ENCODE results near the gene KRTAP10-2. TPM values are rescaled to one million over a fixed set of nuclear protein-coding genes. Genes with fewer than 3 reads are reported as not detected.
A peak's percentile ranks its signal among the peaks of the same experiment; 100 is the strongest.

The KRTAP10-2 gene
- total RNA-seq, 1 experiment from 2014 or later = not detected

DNA sequence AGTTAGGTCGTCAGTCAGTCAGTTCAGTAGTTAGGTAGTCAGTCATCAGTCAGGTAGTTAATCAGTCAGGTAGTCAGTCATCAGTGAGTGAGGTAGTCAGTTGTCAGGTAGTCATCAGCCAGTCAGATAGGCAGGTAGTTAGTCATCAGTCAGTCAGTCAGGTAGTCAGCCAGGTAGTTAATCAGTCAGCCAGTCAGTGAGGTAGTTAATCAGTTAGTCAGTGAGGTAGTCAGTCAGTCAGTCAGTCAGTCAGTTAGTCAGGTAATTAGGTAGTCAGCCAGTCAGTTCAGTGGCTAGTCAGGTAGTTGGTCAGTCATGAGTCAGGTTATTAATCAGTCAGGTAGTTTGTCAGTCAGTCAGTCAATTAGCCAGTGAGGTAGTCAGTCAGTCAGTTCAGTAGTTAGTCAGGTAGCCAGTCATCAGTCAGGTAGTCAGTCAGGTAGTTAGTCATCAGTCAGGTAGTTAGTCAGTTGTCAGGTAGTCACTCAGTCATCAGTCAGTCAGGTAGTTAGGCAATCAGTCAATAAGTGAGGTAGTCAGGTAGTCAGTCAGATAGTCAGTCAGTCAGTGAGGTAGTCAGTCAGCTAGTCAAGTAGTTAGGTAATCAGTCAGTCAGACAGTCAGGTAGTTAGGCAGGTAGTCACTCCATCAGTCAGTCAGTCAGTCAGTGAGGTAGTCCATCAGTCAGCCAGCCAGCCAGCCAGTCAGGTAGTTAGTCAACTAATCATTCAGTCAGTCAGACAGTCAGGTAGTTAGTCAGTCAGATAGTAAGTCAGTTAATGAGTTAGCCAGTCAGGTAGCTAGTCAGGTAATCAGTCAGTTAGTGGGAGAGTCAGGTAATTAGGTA is 27.5 kb downstream of the KRTAP10-2 start:
- in situ Hi-C loops (cut with HindIII; ENCODE audit: low pct_unique_long_range_greater_than_20kb, low sequenced_read_pairs) = no loop called here
- no peak for DNase-seq (ENCODE audit: low read depth, low spot score)

DNA sequence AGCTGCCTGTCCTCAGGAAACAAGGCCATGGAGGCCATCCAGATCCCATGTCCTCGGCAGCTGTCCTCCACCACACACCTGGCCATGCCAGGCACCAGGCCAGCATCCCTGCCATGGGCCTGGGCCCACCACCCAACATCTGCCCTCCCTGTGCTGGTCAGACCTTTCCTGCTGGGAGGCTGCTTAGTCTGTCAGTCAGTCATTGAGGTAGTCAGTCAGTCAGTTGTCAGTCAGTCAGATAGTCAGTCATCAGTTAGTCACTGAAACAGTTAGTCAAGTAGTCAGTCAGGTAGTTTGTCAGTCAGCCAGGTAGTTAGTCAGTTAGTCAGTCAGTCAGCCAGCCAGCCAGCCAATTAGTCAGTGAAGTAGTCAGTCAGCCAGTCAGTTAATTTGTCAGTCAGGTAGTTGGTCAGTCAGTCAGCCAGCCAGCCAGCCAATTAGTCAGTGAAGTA is 28.5 kb downstream of the KRTAP10-2 start:
- DNase-seq (ENCODE audit: low read depth, low spot score) = no peak
- in situ Hi-C loops (cut with HindIII; ENCODE audit: low pct_unique_long_range_greater_than_20kb, low sequenced_read_pairs) = no loop called here

DNA sequence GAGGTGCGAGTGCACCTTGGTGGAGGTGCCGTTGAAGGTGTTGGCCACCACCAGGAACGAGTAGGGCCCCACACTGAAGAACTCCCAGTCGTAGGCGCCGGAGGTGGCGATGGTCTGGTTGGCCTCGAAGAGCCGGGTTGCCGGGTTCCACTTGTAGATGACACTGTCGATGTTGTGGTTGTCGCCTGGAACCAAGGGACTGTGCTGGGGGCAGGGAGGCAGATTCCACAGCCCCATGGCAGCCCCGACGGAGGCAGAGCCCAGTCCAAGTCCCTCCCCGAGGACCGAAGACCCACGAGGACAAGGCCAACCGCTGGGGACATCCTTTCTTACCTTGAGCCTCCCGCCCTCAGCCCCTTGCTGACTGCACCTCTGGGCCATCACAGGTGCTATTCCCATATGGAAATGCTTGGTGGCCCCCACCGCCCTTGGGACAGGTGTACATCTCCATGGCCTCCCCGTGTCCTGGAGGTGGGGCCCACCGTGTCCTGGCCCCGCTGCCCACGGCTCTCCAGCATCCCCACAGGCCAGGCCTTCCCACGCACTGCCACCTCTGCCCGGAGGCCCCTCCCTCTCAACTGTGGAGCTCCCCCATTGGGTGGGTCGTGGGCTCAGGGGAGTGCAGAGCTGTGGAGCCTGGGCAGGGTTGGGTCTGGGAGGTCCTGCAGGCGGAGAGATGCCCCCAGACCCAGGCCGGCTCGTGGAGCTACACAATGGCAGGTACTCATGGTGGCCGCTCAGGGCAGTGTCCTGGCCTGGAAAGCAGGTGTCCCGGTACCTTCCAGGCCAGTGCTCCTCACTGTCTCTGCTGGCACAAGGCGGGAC is 29.2 kb downstream of the KRTAP10-2 start:
- in situ Hi-C loops (cut with HindIII; ENCODE audit: low pct_unique_long_range_greater_than_20kb, low sequenced_read_pairs) = no loop called here
- no peak for DNase-seq (ENCODE audit: low read depth, low spot score)

DNA sequence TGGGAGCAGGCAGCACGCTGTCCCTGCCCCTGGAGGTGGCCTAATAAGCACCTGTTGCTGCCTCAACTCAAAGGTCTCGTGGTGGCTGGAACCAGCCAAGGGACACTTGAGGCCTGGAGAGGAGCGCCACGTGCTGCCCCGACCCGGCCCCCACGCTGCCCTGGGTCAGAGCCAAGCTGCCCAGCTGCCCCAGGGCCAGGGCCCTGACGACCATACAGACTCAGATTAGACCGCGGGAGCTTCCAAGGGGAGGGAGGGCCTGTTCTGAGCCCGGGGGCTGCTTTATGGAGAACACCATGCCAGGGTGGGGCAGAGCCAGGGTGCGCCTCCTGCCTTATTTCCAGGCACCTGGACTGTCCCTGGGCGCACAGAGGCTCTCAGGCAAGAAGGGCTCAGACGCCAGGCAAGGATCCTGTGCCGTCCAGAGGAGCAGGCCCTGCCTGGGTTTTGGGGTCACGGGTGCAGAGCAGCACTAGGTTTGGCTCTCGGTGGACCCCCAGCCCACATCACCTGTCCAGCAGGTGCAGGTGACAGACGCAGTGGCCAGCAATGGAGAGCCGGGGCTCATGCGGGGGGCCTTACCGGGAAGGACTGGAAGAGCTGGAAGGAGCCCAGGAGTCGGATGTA is 29.9 kb downstream of the KRTAP10-2 start:
- no peak for DNase-seq (ENCODE audit: low read depth, low spot score)
- in situ Hi-C loops (cut with HindIII; ENCODE audit: low pct_unique_long_range_greater_than_20kb, low sequenced_read_pairs) = no loop called here

DNA sequence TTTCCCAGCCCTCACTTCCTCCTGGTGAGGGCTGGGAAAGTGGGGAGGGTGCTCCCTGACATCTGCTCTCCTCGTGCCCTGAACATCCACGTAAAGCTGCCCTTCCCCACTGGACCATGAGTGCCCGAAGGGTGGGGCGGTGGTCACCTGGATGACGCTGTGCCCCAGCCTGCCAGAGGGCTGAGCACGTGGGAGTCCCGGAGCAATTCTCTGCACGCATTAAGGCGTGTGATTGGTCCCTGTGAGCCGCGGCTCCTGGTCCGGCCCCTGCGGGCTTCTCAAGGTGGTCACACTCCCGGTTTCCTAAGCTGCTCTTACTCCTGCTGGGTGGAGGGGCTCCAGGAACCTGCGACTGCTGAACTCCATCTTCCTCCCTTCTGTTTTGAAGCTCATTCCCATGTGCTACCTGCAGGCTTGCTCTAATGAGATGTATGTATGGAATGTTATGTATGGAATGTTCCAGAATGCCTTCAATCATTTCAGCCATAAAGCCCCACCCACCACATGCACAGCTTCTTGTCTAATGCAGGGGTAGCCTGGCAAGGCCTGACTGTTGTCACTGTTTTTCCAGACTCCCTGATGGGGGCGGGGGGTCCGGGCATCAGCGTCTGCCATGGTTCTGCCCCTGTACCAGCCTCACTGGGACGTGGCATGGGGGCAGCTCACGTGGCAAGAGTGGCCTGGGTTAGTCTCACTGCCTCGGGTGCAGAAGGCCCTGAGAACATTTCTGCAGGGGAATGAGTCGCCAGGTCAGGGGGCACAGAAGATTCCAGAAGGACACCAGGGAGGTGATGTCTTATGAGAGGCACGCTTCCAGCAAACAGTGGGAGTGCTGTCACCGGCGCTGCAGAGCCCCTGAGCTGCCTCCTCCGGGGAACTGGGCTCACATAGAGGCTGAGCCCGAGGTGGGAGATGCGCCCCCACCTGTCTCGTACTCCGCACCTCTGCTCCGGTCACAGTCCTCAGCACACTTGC is 30.7 kb downstream of the KRTAP10-2 start:
- in situ Hi-C loops (cut with HindIII; ENCODE audit: low pct_unique_long_range_greater_than_20kb, low sequenced_read_pairs) = no loop called here
- DNase-seq (ENCODE audit: low read depth, low spot score) = no peak

DNA sequence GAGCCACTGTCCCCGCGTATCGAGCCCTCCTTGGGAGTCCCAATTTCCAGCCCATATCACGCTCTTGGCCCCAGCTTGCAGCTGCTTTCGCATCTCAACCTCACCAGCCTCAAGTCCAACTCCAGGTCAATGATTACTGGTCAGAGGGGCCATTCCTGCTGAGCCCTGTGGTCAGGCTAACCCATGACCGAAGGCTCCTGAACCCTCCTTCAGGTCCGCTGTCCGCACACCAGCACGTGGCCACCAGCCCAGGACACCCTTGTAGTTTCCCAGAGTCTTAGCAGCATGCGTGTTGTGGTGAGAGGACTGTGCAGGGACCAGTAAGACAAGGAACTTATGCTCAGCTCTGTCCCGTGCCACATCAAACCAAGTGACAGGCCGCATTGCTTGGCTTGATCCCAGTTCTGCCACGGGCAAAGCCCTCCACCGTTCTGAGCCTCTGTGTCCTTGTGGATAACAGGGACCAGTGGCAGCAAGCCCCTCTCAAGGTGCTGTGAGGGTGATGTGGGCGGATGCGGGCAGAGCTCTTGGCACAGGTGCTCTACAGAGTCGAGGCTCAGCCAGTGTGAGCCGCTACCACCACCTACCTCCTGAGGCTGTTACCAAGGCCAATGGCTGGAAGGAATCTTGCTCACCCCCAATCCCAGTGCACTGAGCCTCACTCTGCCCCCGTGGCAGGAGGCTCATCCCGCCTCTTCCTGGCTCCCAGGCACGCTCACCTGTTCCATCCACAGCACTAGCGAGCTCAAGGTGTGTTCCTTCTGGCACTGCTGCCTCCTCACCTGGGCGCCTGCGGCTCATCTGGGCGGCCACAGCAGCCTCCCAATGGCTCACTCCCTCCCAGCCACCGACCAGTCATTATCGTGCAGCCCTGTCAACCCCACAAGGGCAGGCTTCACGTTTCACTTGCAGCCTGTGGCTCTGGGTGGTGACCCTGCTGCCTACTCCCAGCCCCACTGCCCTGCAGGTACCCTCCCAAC is 31.7 kb downstream of the KRTAP10-2 start:
- in situ Hi-C loops (cut with HindIII; ENCODE audit: low pct_unique_long_range_greater_than_20kb, low sequenced_read_pairs) = no loop called here
- DNase-seq (ENCODE audit: low read depth, low spot score) = no peak

DNA sequence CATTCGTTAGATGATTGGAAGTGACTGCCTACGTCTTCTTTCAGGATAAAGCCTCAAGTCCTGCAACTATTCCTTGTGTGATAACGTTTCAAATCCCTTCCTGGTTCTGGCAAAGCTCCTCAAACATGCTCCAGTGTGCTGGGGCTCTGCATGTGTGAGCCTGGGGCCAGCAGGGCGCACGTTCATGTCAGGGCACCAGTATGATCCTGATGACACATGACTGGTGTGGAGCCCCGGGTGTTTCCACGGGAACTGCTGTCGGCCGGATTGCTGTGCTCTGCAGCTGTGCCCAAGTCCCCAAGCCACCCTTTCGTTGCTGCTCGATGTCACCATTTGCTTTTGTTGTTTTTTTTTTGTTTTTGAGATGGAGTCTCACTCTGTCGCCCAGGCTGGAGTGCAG is 32.6 kb downstream of the KRTAP10-2 start:
- in situ Hi-C loops (cut with HindIII; ENCODE audit: low pct_unique_long_range_greater_than_20kb, low sequenced_read_pairs) = no loop called here
- DNase-seq (ENCODE audit: low read depth, low spot score) = no peak

DNA sequence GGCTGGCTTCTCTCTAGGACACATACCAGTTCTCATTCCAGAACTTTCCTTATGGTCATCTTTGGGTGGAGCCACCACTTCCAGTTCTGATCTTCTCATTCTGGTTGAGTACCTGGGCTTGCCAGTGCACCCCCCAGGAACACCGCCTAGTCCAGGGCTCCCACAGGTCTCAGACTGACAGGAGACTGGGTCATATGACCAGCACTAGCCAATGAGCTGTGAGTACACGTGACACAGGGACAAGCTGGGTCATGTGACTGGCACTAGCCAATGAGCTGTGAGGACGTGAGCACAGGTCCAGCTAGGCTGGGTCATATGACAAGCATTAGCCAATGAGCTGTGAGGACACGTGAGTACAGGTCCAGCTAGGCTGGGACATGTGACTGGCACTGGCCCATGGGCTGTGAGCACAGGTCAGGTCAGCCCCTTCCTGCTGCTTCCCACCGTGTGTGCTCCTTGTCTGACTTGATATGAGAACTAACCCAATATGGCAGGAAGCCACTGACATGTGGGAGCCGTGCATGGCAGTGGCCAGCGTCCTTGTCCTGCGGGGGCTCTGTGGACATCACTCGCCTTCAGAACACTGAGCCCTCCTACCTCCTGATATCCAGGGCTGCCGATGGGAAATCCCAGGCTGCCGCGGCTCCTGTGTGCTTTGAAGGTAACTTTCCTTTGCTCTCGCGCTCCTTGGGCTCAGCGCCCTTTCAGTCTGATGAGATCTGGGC is 34.0 kb downstream of the KRTAP10-2 start:
- peak; percentile 81 for DNase-seq (ENCODE audit: low read depth, low spot score)
- in situ Hi-C loops (cut with HindIII; ENCODE audit: low pct_unique_long_range_greater_than_20kb, low sequenced_read_pairs) = no loop called here

DNA sequence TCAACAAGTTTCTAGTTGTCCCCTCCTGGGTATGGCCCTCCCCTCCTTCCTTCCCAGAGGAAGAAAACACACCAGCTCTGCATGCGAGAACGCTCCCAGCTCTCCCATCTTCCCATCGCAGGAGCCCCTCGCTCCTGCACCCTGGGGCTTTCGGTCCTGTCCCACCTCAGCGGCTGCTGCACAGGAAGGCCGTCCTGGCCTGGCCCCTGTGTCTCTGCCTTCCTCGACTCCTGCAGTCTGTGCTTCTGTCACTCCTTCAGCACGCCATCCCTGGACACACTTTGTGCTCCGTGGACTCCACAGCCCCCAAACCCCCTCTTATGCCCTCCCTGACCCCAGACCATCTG is 34.5 kb downstream of the KRTAP10-2 start:
- in situ Hi-C loops (cut with HindIII; ENCODE audit: low pct_unique_long_range_greater_than_20kb, low sequenced_read_pairs) = no loop called here
- no peak for DNase-seq (ENCODE audit: low read depth, low spot score)

DNA sequence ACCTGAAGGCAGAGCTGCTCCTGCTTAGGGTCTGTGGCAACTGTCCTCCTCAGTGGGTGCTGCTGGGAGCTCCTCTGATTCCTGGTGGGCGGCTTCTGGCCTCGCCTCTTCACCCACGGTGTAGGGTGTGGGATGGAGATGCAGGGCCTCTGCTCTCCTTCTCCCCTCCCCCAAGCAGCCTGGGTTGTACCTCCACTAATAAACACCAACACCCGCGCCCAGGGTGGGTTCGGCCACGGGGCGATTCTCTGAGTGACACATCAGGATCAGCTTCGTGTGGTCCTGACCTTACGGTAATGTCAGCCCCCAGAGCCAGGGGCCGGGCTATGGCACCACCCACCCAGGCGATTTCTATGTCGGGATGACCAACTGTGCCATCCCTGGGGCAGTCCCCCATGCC is 35.0 kb downstream of the KRTAP10-2 start:
- in situ Hi-C loops (cut with HindIII; ENCODE audit: low pct_unique_long_range_greater_than_20kb, low sequenced_read_pairs) = no loop called here
- DNase-seq (ENCODE audit: low read depth, low spot score) = no peak

DNA sequence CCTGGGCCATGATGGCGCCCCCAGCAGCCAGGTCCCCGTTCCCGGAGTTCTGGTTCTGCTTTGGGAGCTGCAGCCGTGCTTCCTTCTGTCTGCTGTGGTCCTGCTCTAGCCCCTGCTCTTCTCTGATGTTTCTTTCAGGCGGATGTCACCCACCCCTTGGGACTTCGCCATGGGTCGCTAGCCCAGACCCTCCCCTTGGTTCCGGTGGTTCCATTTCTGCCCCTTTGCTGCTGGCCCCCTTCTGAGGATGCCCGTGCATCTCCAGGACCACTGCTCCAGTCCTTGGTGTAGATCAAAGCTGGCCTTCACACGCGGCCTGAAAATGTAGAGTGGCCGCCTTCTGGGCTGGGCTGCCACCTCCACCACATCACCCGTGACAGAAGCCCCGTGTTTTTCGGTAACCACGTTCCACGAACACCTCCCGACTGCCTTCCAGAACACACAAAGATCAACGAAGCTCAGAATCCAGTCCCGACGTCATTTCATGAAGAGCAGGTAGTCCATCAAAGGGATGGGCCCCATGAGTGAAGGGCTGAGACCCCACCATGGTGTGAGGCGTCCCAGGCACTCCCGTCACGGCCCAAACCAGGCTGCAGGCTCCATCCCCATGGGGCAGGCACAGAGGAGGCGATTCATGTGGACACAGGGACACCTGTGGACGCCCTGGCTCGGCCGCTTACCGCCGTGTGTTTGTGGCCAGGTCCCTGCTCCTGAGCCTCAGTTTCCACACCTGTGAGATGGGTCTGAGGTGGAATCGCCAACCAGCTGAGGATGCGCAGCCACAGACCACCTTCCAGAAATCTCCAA is 35.7 kb downstream of the KRTAP10-2 start:
- in situ Hi-C loops (cut with HindIII; ENCODE audit: low pct_unique_long_range_greater_than_20kb, low sequenced_read_pairs) = no loop called here
- no peak for DNase-seq (ENCODE audit: low read depth, low spot score)

DNA sequence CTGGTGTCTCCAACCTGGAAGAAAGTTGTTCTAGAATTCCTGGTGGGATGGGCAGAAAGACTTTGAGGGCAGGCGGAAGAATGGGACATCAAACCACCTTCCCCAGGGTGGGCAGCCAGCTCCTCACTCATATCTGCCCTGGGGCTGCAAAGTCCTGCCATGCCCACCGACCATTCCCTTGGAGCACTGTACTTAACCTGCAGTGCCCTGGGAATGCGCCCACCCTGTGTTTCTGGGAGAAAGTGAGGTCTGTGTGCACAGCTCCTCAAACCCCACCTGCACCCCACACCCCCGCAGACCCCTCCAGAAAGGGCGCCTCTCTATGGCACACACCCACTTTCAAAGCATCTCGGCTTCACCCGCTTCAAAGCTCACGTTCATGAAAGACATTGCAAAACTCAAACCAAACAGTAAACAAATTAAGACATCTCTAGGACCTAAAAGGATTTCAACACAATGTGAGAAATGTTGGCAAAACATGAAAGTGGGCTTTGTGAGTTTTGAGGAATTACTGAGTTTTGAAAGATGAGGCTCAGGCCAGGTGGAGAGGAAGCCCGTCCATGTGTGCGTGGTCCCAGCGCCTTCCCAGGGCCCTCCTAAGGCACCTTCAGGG is 36.5 kb downstream of the KRTAP10-2 start:
- in situ Hi-C loops (cut with HindIII; ENCODE audit: low pct_unique_long_range_greater_than_20kb, low sequenced_read_pairs) = no loop called here
- DNase-seq (ENCODE audit: low read depth, low spot score) = no peak

DNA sequence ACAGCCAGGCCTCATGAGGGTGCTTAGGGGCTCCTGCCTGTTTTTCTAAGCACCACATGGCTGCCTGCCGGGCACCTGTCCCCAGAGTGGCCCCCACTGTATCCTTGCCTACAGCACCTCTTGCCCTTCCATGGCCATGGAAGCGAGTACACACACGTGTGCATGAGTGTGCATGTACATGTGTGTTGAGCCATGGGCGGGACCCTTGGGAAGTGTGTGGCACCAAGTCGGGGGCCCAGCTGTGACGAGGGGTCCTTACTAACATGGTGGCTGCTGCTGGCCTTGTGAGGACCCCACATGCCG is 37.1 kb downstream of the KRTAP10-2 start:
- DNase-seq (ENCODE audit: low read depth, low spot score) = no peak
- in situ Hi-C loops (cut with HindIII; ENCODE audit: low pct_unique_long_range_greater_than_20kb, low sequenced_read_pairs) = no loop called here

DNA sequence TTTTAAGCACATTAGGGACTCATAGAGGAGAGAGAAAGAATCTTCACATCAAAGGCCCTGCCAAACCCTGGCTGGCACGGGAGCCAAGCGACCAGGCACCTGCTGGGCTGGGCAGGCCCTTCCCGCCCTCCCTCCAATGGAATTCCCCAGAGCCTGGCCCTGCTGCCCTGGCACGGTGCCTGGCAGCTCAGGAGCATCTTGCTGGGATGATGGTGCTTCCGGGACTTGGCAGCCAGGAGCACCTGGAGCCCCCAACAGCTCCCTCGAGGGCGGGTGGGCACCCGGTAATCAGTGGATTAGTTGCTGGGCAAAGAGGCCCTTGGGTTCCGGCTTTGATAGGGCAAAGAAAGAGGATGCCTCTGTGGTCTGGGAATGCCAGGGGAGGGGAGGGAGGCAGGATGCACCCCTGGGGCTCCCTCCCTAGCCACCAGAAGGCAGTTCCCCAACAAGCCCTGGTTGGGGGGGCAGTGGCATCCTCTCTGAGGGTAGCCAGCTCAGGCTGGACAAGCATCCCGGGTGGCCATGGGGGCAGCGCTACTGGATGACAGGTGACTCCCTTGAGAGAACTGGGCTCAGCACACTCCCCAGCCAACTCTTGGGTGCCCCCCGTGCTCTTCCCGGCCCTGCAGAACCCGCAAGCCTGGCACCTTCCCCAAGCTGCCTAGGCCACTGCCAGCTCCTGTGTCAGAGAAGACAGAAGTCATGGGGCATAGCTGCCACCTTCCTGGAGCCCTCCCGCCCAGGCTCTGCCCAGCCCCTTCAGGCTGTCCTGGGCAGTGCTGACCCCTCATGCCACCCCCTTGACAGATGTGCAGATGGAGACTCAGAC is 37.7 kb downstream of the KRTAP10-2 start:
- DNase-seq (ENCODE audit: low read depth, low spot score) = no peak
- in situ Hi-C loops (cut with HindIII; ENCODE audit: low pct_unique_long_range_greater_than_20kb, low sequenced_read_pairs) = no loop called here

Measured in SK-MEL-5 (cell line).